ENCODE results near the gene ARFGAP2. TPM values are rescaled to one million over a fixed set of nuclear protein-coding genes. Genes with fewer than 3 reads are reported as not detected.

ARFGAP2 gene
- polyA plus RNA-seq, 3 donors from 2014 or later: 103 to 137 (median 121) TPM

GRCh38 chr11:47184711-47185304 lies 8.1 kb upstream of the ARFGAP2 start:
- no peak for DNase-seq
- no peaks in the 10 kb centered on the region for H3K36me3 Mint-ChIP-seq
- H3K4me3 Mint-ChIP-seq: peak overlapping the region in 3 of 5 donors; percentile 15 to 43 (median 27)
- H3K9me3 Mint-ChIP-seq: no peaks in the 10 kb centered on the region
- peaks cover 8 to 14% (median 9%) of the 10 kb centered on the region in 3 donors for H3K27me3 Mint-ChIP-seq (ENCODE audit: low read depth in 3 of 3)
- H3K4me1 Mint-ChIP-seq: peaks cover 7 to 10% of the 10 kb centered on the region in 2 donors
- no peak overlapping the region for H3K27ac Mint-ChIP-seq

- DNase-seq: no peak
- peak overlapping the region in 2 of 5 donors; percentile 29 to 38 for H3K4me3 Mint-ChIP-seq
Measured at GRCh38 chr11:47183969-47184368, 7.3 kb upstream of the ARFGAP2 start.

DNA sequence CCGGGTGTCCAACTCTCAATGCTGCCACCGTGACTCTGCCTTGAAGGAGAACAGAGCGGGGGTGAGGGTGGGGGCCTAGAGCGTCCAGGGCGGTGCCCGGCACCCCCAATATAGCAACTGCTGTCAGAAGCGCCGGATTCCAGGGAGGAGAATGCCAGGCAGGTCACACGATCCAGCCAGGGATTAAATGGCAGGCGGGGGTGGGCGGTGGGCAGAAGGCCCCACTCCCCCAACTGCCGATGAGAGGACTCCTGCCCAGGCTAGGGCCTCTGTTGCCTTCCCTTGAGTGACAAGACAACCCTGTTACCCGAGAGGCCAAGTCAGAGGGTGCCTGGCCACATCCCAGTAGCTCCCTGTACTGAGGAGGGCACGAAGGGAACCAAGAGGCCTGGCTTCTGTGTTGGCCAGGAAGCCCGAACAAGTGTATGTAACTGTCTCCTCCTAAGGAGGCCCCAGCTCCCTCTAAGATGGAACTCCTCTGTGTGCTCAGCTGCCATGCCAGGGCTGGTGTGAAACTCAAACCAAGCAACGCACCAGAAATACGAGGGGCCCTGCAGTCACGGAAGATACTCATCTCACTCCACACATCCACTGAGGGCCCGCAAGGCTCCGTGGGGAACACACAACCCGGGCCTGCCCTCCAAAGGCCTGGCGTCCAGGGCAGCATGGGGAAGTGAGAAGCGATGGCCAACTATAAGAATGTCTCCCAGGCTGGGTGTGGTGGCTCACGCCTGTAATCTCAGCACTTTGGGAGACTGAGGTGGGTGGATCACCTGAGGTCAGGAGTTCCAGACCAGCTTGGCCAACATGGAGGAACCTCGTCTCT lies 6.6 kb upstream of the ARFGAP2 start:
- no peak overlapping the region for H3K27ac Mint-ChIP-seq
- DNase-seq: no peak
- H3K4me1 Mint-ChIP-seq: peaks cover 7 to 12% of the 10 kb centered on the region in 2 donors
- H3K9me3 Mint-ChIP-seq: no peaks in the 10 kb centered on the region
- no peaks in the 10 kb centered on the region for H3K36me3 Mint-ChIP-seq
- no peak overlapping the region for H3K4me3 Mint-ChIP-seq
- peaks cover 5 to 12% (median 10%) of the 10 kb centered on the region in 3 donors for H3K27me3 Mint-ChIP-seq (ENCODE audit: low read depth in 3 of 3)

More at GRCh38 chr11:47183969-47184368, 7.3 kb upstream of the ARFGAP2 start:
- Mint-ChIP-seq H3K36me3 (no peaks in the 10 kb centered on the region), H3K9me3 (no peaks in the 10 kb centered on the region), H3K27me3 (ENCODE audit: low read depth in 3 of 3) (peaks cover 5 to 12% (median 10%) of the 10 kb centered on the region in 3 donors), H3K27ac (no peak overlapping the region), H3K4me1 (peaks cover 7 to 11% of the 10 kb centered on the region in 2 donors)

GRCh38 chr11:47182380-47182779 lies 5.7 kb upstream of the ARFGAP2 start:
- Mint-ChIP-seq H3K4me1 (peaks cover 13 to 17% of the 10 kb centered on the region in 2 donors), H3K27ac (no peak overlapping the region), H3K4me3 (no peak overlapping the region), H3K27me3 (ENCODE audit: low read depth in 3 of 3) (peaks cover 3 to 16% (median 8%) of the 10 kb centered on the region in 3 donors), H3K9me3 (no peaks in the 10 kb centered on the region), H3K36me3 (no peaks in the 10 kb centered on the region)
- no peak for DNase-seq

DNA sequence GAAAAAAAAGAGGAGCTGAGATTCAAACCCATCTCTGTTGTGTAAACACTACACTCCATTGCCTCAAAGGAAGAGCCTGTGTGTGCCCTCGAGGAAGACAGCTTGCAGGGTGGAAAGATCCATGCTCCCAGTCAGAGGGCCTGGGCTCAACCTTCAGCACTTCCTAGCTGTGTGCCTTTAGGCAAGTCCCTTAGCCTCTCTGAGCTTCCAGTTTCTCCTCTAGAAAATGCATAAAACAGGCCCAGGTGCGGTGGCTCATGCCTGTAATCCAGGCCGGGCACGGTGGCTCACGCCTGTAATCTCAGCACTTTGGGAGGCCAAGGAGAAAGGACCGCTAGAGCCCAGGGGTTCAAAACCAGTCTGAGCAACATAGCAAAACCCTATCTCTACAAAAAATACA lies 4.6 kb upstream of the ARFGAP2 start:
- Mint-ChIP-seq H3K4me1 (peaks cover 12 to 19% of the 10 kb centered on the region in 2 donors), H3K4me3 (no peak overlapping the region), H3K9me3 (no peaks in the 10 kb centered on the region), H3K27me3 (ENCODE audit: low read depth in 3 of 3) (peaks cover 5 to 26% (median 14%) of the 10 kb centered on the region in 3 donors), H3K36me3 (no peaks in the 10 kb centered on the region), H3K27ac (no peak overlapping the region)
- DNase-seq: no peak

GRCh38 chr11:47180006-47180787 lies 3.5 kb upstream of the ARFGAP2 start:
- Mint-ChIP-seq H3K4me3 (no peak overlapping the region), H3K27ac (no peak overlapping the region), H3K27me3 (ENCODE audit: low read depth in 3 of 3) (peaks cover 5 to 33% (median 14%) of the 10 kb centered on the region in 3 donors), H3K36me3 (no peaks in the 10 kb centered on the region), H3K4me1 (peaks cover 22 to 28% of the 10 kb centered on the region in 2 donors), H3K9me3 (no peaks in the 10 kb centered on the region)
- no peak for DNase-seq

GRCh38 chr11:47179655-47179991 lies 2.9 kb upstream of the ARFGAP2 start:
- Mint-ChIP-seq H3K36me3 (no peaks in the 10 kb centered on the region), H3K27ac (peak overlapping the region in 2 of 6 donors; percentile 33 to 58), H3K4me3 (no peak overlapping the region), H3K9me3 (no peaks in the 10 kb centered on the region), H3K27me3 (ENCODE audit: low read depth in 3 of 3) (peaks cover 5 to 30% (median 16%) of the 10 kb centered on the region in 3 donors), H3K4me1 (peaks cover 28 to 32% of the 10 kb centered on the region in 2 donors)
- DNase-seq: peak in 1 of 3 donors; percentile 23

- no peaks in the 10 kb centered on the region for H3K9me3 Mint-ChIP-seq
- H3K27me3 Mint-ChIP-seq (ENCODE audit: low read depth in 3 of 3): peaks cover 5 to 25% (median 16%) of the 10 kb centered on the region in 3 donors
- no peak for DNase-seq
- H3K36me3 Mint-ChIP-seq: no peaks in the 10 kb centered on the region
- H3K4me3 Mint-ChIP-seq: no peak overlapping the region
- H3K27ac Mint-ChIP-seq: peak overlapping the region in 4 of 6 donors; percentile 33 to 98 (median 58)
- H3K4me1 Mint-ChIP-seq: peaks cover 30 to 32% of the 10 kb centered on the region in 2 donors
Measured at GRCh38 chr11:47178737-47179654, 2.3 kb upstream of the ARFGAP2 start.

- no peak for DNase-seq
- Mint-ChIP-seq H3K27ac (peak overlapping the region in 2 of 6 donors; percentile 53 to 98), H3K4me1 (peaks cover 36 to 37% of the 10 kb centered on the region in 2 donors), H3K4me3 (no peak overlapping the region), H3K9me3 (no peaks in the 10 kb centered on the region), H3K36me3 (peaks cover 0 to 3% (median 0%) of the 10 kb centered on the region in 3 donors), H3K27me3 (ENCODE audit: low read depth in 3 of 3) (peaks cover 8 to 25% (median 16%) of the 10 kb centered on the region in 3 donors)
Measured at GRCh38 chr11:47178316-47178715, 1.6 kb upstream of the ARFGAP2 start.

DNA sequence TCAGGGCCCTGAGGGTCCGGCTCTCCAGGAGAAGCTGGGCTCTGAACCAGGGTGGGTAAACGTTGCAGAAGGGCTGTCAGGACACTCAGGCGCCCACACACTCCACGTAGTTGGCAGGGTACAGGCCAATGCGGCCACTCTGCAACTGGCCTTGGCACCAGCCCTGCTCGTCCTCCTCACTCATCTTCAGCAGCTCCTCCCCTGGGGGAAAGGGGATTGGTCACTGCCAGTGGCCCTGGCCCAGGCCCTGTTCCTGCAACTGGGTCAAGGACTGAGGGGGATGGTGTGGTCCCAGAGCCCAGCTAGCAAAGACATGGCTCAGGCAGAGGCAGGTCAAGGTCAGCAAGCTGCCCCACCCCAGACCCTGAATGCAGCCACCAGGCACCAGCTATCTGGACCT lies 1.2 kb upstream of the ARFGAP2 start:
- Mint-ChIP-seq H3K36me3 (peaks cover 0 to 3% (median 0%) of the 10 kb centered on the region in 3 donors), H3K4me3 (peak overlapping the region; percentile 94 to 100 (median 98)), H3K9me3 (no peaks in the 10 kb centered on the region), H3K4me1 (peaks cover 40 to 41% of the 10 kb centered on the region in 2 donors), H3K27me3 (ENCODE audit: low read depth in 3 of 3) (peaks cover 8 to 25% (median 16%) of the 10 kb centered on the region in 3 donors), H3K27ac (peak overlapping the region; percentile 96 to 100 (median 99))
- DNase-seq: no peak

GRCh38 chr11:47177229-47177845 lies 658 bp upstream of the ARFGAP2 start:
- Mint-ChIP-seq H3K36me3 (peaks cover 0 to 3% (median 0%) of the 10 kb centered on the region in 3 donors), H3K27ac (peak overlapping the region; percentile 96 to 100 (median 99)), H3K4me3 (peak overlapping the region; percentile 94 to 100 (median 98)), H3K9me3 (no peaks in the 10 kb centered on the region), H3K27me3 (ENCODE audit: low read depth in 3 of 3) (peaks cover 8 to 25% (median 16%) of the 10 kb centered on the region in 3 donors), H3K4me1 (peaks cover 43 to 46% of the 10 kb centered on the region in 2 donors)
- DNase-seq: peak; percentile 77 to 85 (median 81)

DNA sequence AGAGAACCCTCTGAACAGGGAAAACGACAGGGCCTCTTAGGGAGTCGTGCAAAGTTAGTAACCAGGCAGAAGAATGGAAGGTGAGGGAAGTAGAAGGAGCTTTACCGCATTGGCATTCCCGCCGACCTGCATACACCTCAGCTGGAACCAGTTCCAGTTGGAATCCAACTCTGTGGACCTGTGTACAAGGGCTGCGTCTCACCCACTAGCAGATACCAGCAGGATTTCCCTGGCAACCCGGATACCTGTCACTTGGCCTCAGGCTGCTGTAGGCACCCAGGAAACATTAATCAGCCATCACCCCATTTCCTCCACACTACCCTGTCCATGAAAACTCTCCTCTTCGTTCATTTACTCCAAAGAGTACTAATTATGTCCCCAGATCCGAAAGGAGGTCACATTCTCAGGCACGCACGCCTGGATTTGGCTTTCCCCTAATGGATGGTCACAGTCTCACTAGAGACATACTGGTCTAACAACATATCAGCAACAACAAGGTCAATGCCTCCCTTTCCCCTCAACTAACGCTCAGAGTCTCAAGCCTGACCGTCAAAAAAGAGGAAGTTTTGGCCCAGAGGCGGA lies 842 bp downstream of the ARFGAP2 start:
- Mint-ChIP-seq H3K4me1 (peaks cover 45 to 61% of the 10 kb centered on the region in 2 donors), H3K27ac (peak overlapping the region; percentile 95 to 99 (median 98)), H3K9me3 (no peaks in the 10 kb centered on the region), H3K36me3 (peaks cover 0 to 3% (median 2%) of the 10 kb centered on the region in 3 donors), H3K4me3 (peak overlapping the region; percentile 94 to 100 (median 98)), H3K27me3 (ENCODE audit: low read depth in 3 of 3) (peaks cover 8 to 25% (median 14%) of the 10 kb centered on the region in 3 donors)
- DNase-seq: no peak

Data from immature natural killer cell (primary cell).